NB4 (cell line): ENCODE measurements around the gene INTS6.
A peak's percentile ranks its signal among the peaks of the same experiment; 100 is the strongest.

Source experiments
- DNase-seq: peaks from one replicate; pipeline ENCODE4 v3.0.0; 2010; ENCODE audit warnings: low read depth
- H3K4me3 ChIP-seq: one replicate; pipeline ENCODE4 v1.5.1; 2011; ENCODE audit warnings: mild to moderate bottlenecking, low read depth, low read length, moderate library complexity
- CTCF ChIP-seq: IDR thresholded peaks from one replicate; pipeline ENCODE4 v1.5.1; 2012; ENCODE audit warnings: low read depth, low read length
- MYC ChIP-seq: IDR thresholded peaks from 2 replicates; pipeline ENCODE4 v1.6.1; 2011; ENCODE audit warnings: low read depth, low read length
- POLR2A ChIP-seq: IDR thresholded peaks from 2 replicates; pipeline ENCODE4 v1.6.1; 2011; ENCODE audit warnings: mild to moderate bottlenecking; ENCODE audit not compliant: insufficient read length; ENCODE audit errors: extremely low read depth
- TF ChIP-seq, protein P1 (sequence below): IDR thresholded peaks from 2 replicates; pipeline ENCODE4 v1.6.1; 2011; ENCODE audit warnings: low read depth, low read length

Gene INTS6

DNA sequence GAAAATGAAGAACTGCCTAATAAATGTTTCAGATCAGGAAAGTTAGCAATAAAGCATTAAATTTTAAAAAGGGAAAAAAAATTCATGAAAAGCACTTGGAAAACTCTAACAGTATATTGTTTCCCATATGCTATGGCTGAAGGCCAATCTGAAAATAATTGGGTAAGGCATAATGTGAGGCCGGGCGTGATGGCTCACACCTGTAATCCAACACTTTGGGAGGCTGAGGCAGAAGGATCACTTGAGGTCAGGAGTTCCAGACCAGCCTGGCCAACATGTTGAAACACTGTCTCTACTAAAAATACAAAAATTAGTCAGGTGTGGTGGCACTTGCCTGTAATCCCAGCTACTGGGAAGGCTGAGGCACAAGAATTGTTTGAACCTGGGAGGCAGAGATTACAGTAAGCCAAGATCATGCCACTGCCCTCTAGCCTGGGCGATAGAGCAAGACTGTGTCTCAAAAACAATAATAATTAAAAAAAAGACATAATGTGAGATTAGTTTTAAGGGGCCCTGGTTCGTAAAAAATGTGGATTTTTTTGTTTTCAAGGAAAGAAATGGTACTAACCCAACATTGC, 15.2 kb downstream of the INTS6 start:
- TF ChIP-seq CTCF, result no peak
- no peak for TF ChIP-seq POLR2A
- TF ChIP-seq MYC, result no peak
- TF ChIP-seq, protein P1, sequence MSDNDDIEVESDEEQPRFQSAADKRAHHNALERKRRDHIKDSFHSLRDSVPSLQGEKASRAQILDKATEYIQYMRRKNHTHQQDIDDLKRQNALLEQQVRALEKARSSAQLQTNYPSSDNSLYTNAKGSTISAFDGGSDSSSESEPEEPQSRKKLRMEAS, result no peak
- H3K4me3 ChIP-seq, result no peak overlapping the region
- no peak for DNase-seq

DNA sequence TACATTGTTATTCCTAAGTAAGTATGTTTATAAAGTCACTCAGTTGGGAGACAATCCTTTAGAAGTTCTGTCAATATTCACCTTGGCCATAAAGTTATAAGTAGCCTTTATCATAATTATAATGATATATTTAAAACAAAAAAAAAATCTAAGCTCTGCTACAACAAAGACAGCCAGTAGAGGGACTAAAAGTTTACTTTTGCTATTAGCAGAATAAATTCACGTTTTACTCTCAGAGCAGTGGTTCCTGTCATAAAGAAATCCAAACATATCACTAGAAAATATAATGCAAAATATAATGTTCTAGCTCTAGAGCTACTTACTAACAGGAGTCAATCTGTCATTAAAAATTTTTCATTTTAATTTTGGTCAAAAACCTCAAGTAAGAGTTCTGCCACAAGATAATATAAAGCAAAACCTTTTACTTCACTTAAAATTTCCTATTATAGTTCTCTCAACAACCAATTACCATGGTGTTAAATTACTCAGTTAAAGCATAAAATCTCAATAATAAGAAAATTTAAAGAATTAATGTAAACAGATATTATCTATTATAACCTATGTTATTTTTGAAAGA, 17.7 kb downstream of the INTS6 start:
- H3K4me3 ChIP-seq, result no peak overlapping the region
- TF ChIP-seq POLR2A, result no peak
- TF ChIP-seq CTCF, result peak; percentile 26
- no peak for TF ChIP-seq MYC
- DNase-seq, result peak; percentile 41

DNA sequence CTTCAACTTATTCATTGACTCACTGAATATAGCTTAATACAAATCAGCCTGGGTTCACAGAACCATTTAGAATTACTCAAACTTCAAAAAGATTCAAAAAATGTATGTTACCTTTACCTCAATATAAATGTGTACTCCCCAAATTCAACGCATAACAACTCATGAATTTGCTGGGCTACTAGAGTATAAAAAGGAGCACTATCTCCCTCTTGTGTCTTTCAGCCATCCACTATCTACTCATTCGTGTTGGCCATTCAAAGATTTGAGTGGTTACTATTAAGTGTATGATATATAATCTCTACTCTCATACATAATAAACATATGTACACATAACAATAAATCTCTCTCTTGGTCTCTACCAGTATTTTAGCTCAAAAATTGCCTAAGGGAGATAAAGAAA, 20.3 kb downstream of the INTS6 start:
- no peak for DNase-seq
- no peak for TF ChIP-seq POLR2A
- no peak for TF ChIP-seq MYC
- TF ChIP-seq CTCF, result no peak
- TF ChIP-seq, protein P1, result no peak
- no peak overlapping the region for H3K4me3 ChIP-seq

GRCh38 chr13:51426982-51427381, 25.9 kb downstream of the INTS6 start:
- TF ChIP-seq POLR2A, result no peak
- TF ChIP-seq MYC, result no peak
- TF ChIP-seq, protein P1, result no peak
- no peak for DNase-seq
- H3K4me3 ChIP-seq, result no peak overlapping the region

- TF ChIP-seq CTCF (no peak), POLR2A (no peak)
- TF ChIP-seq, protein P1, result no peak
- no peak overlapping the region for H3K4me3 ChIP-seq
- DNase-seq, result no peak
Measured at GRCh38 chr13:51425410-51426042, 27.3 kb downstream of the INTS6 start.

- H3K4me3 ChIP-seq, result no peak overlapping the region
- no peak for TF ChIP-seq POLR2A
- TF ChIP-seq MYC, result no peak
- TF ChIP-seq CTCF, result no peak
- TF ChIP-seq, protein P1, result no peak
- no peak for DNase-seq
Measured at GRCh38 chr13:51423766-51424165, 29.1 kb downstream of the INTS6 start.
